ENCODE data around the gene B4GALT4. TPM values are rescaled to one million over a fixed set of nuclear protein-coding genes. Genes with fewer than 3 reads are reported as not detected.
A peak's percentile ranks its signal among the peaks of the same experiment; 100 is the strongest.

Gene B4GALT4
- total RNA-seq, 1 donor from 2014 or later = 14.8 TPM

GRCh38 chr3:119229190-119229589 lies 11.5 kb downstream of the B4GALT4 start:
- H3K27ac Mint-ChIP-seq = no peak overlapping the region
- peaks cover 62% of the 10 kb centered on the region for H3K36me3 Mint-ChIP-seq (ENCODE audit: low read depth)
- no peak overlapping the region for H3K4me3 Mint-ChIP-seq

GRCh38 chr3:119228373-119229145 lies 12.1 kb downstream of the B4GALT4 start:
- intact Hi-C loops (cut with micrococcal nuclease) = no loop called here
- peaks cover 13% of the 10 kb centered on the region for H3K4me1 Mint-ChIP-seq
- no peaks in the 10 kb centered on the region for H3K27me3 Mint-ChIP-seq
- no peak overlapping the region for H3K4me3 Mint-ChIP-seq
- H3K36me3 Mint-ChIP-seq (ENCODE audit: low read depth) = peaks cover 65% of the 10 kb centered on the region
- no peak for DNase-seq
- no peaks in the 10 kb centered on the region for H3K9me3 Mint-ChIP-seq
- no peak overlapping the region for H3K27ac Mint-ChIP-seq

More at GRCh38 chr3:119229190-119229589, 11.5 kb downstream of the B4GALT4 start:
- intact Hi-C loops (cut with micrococcal nuclease) = no loop called here
- Mint-ChIP-seq H3K27me3 (no peaks in the 10 kb centered on the region), H3K4me1 (peaks cover 13% of the 10 kb centered on the region), H3K9me3 (no peaks in the 10 kb centered on the region)
- DNase-seq = no peak

GRCh38 chr3:119227070-119227850 lies 13.4 kb downstream of the B4GALT4 start:
- Mint-ChIP-seq H3K9me3 (no peaks in the 10 kb centered on the region), H3K4me1 (peaks cover 11% of the 10 kb centered on the region), H3K27me3 (no peaks in the 10 kb centered on the region), H3K36me3 (ENCODE audit: low read depth) (peaks cover 60% of the 10 kb centered on the region), H3K27ac (no peak overlapping the region), H3K4me3 (no peak overlapping the region)
- intact Hi-C loops (cut with micrococcal nuclease) = no loop called here
- DNase-seq = no peak

- intact Hi-C loops (cut with micrococcal nuclease) = no loop called here
- Mint-ChIP-seq H3K9me3 (no peaks in the 10 kb centered on the region), H3K36me3 (ENCODE audit: low read depth) (peaks cover 54% of the 10 kb centered on the region), H3K27me3 (no peaks in the 10 kb centered on the region), H3K4me1 (peaks cover 9% of the 10 kb centered on the region), H3K27ac (no peak overlapping the region), H3K4me3 (no peak overlapping the region)
- no peak for DNase-seq
Measured at GRCh38 chr3:119225121-119225520, 15.6 kb downstream of the B4GALT4 start.

GRCh38 chr3:119223511-119223910 lies 17.2 kb downstream of the B4GALT4 start:
- H3K36me3 Mint-ChIP-seq (ENCODE audit: low read depth) = peaks cover 49% of the 10 kb centered on the region
- DNase-seq = no peak
- H3K4me1 Mint-ChIP-seq = peaks cover 21% of the 10 kb centered on the region
- no peak overlapping the region for H3K27ac Mint-ChIP-seq
- H3K4me3 Mint-ChIP-seq = no peak overlapping the region
- intact Hi-C loops (cut with micrococcal nuclease) = no loop called here
- no peaks in the 10 kb centered on the region for H3K27me3 Mint-ChIP-seq
- no peaks in the 10 kb centered on the region for H3K9me3 Mint-ChIP-seq

- H3K27me3 Mint-ChIP-seq = no peaks in the 10 kb centered on the region
- no peaks in the 10 kb centered on the region for H3K9me3 Mint-ChIP-seq
- H3K36me3 Mint-ChIP-seq (ENCODE audit: low read depth) = peaks cover 45% of the 10 kb centered on the region
- peaks cover 23% of the 10 kb centered on the region for H3K4me1 Mint-ChIP-seq
- H3K4me3 Mint-ChIP-seq = no peak overlapping the region
- intact Hi-C loops (cut with micrococcal nuclease) = no loop called here
- no peak overlapping the region for H3K27ac Mint-ChIP-seq
- DNase-seq = no peak
Measured at GRCh38 chr3:119222391-119222790, 18.3 kb downstream of the B4GALT4 start.

- no peaks in the 10 kb centered on the region for H3K27me3 Mint-ChIP-seq
- H3K4me1 Mint-ChIP-seq = peaks cover 23% of the 10 kb centered on the region
- no peak for DNase-seq
- H3K9me3 Mint-ChIP-seq = no peaks in the 10 kb centered on the region
- intact Hi-C loops (cut with micrococcal nuclease) = no loop called here
- no peak overlapping the region for H3K4me3 Mint-ChIP-seq
- H3K27ac Mint-ChIP-seq = no peak overlapping the region
- H3K36me3 Mint-ChIP-seq (ENCODE audit: low read depth) = peaks cover 48% of the 10 kb centered on the region
Measured at GRCh38 chr3:119221779-119222320, 18.8 kb downstream of the B4GALT4 start.

- peaks cover 42% of the 10 kb centered on the region for H3K36me3 Mint-ChIP-seq (ENCODE audit: low read depth)
- no peak overlapping the region for H3K27ac Mint-ChIP-seq
- H3K4me1 Mint-ChIP-seq = peaks cover 21% of the 10 kb centered on the region
- no peak overlapping the region for H3K4me3 Mint-ChIP-seq
- H3K27me3 Mint-ChIP-seq = no peaks in the 10 kb centered on the region
- H3K9me3 Mint-ChIP-seq = no peaks in the 10 kb centered on the region
- intact Hi-C loops (cut with micrococcal nuclease) = no loop called here
- no peak for DNase-seq
Measured at GRCh38 chr3:119220970-119221667, 19.6 kb downstream of the B4GALT4 start.

GRCh38 chr3:119220198-119220597 lies 20.5 kb downstream of the B4GALT4 start:
- Mint-ChIP-seq H3K27ac (peak overlapping the region; percentile 49), H3K4me1 (peaks cover 20% of the 10 kb centered on the region), H3K27me3 (no peaks in the 10 kb centered on the region), H3K4me3 (no peak overlapping the region), H3K9me3 (no peaks in the 10 kb centered on the region), H3K36me3 (ENCODE audit: low read depth) (peaks cover 50% of the 10 kb centered on the region)
- intact Hi-C loops (cut with micrococcal nuclease) = no loop called here
- DNase-seq = no peak

GRCh38 chr3:119219069-119219468 lies 21.6 kb downstream of the B4GALT4 start:
- Mint-ChIP-seq H3K9me3 (no peaks in the 10 kb centered on the region), H3K36me3 (ENCODE audit: low read depth) (peaks cover 54% of the 10 kb centered on the region), H3K4me1 (peaks cover 20% of the 10 kb centered on the region), H3K27me3 (no peaks in the 10 kb centered on the region), H3K4me3 (peak overlapping the region; percentile 62), H3K27ac (peak overlapping the region; percentile 91)
- DNase-seq = peak; percentile 85
- intact Hi-C loops (cut with micrococcal nuclease) = loop anchor here (1.0 kb wide), 1 partner anchor 21 kb away; the partner anchor contains the start of gene B4GALT4

- no peak overlapping the region for H3K4me3 Mint-ChIP-seq
- H3K9me3 Mint-ChIP-seq = no peaks in the 10 kb centered on the region
- intact Hi-C loops (cut with micrococcal nuclease) = no loop called here
- H3K36me3 Mint-ChIP-seq (ENCODE audit: low read depth) = peaks cover 63% of the 10 kb centered on the region
- H3K4me1 Mint-ChIP-seq = peaks cover 12% of the 10 kb centered on the region
- H3K27ac Mint-ChIP-seq = no peak overlapping the region
- no peak for DNase-seq
- H3K27me3 Mint-ChIP-seq = no peaks in the 10 kb centered on the region
Measured at GRCh38 chr3:119211803-119212202, 28.9 kb downstream of the B4GALT4 start.

- Mint-ChIP-seq H3K9me3 (no peaks in the 10 kb centered on the region), H3K27ac (no peak overlapping the region), H3K4me3 (no peak overlapping the region), H3K36me3 (ENCODE audit: low read depth) (peaks cover 62% of the 10 kb centered on the region), H3K27me3 (no peaks in the 10 kb centered on the region), H3K4me1 (peaks cover 13% of the 10 kb centered on the region)
- DNase-seq = no peak
- intact Hi-C loops (cut with micrococcal nuclease) = no loop called here
Measured at GRCh38 chr3:119211193-119211592, 29.5 kb downstream of the B4GALT4 start.

- Mint-ChIP-seq H3K36me3 (ENCODE audit: low read depth) (peaks cover 38% of the 10 kb centered on the region), H3K4me1 (peaks cover 21% of the 10 kb centered on the region), H3K4me3 (no peak overlapping the region), H3K9me3 (no peaks in the 10 kb centered on the region), H3K27me3 (no peaks in the 10 kb centered on the region), H3K27ac (no peak overlapping the region)
- intact Hi-C loops (cut with micrococcal nuclease) = no loop called here
- no peak for DNase-seq
Measured at GRCh38 chr3:119207512-119207875, 33.2 kb downstream of the B4GALT4 start.
